DMS79 treated with DMSO at 0.1 percent for 48 hours (cell line): ENCODE results near the gene PCBD1.

Source experiments
- DNase-seq: peaks from one replicate; lab custom pipeline; 2025; lab: John Stamatoyannopoulos, UW

The PCBD1 gene

GRCh38 chr10:70902661-70903261 lies 14.4 kb upstream of the PCBD1 start:
- no peak for DNase-seq

- DNase-seq, result no peak
These were observed 13.0 kb upstream of the PCBD1 start for GRCh38 chr10:70901276-70901878.

GRCh38 chr10:70899096-70899495 lies 10.7 kb upstream of the PCBD1 start:
- no peak for DNase-seq

GRCh38 chr10:70898687-70899086 lies 10.3 kb upstream of the PCBD1 start:
- no peak for DNase-seq

- DNase-seq, result no peak
These were observed 8.2 kb upstream of the PCBD1 start for GRCh38 chr10:70896551-70896950.

GRCh38 chr10:70894416-70894815 lies 6.1 kb upstream of the PCBD1 start:
- DNase-seq, result no peak

- no peak for DNase-seq
These were observed 5.1 kb upstream of the PCBD1 start for GRCh38 chr10:70893227-70894006.

GRCh38 chr10:70892631-70893030 lies 4.3 kb upstream of the PCBD1 start:
- no peak for DNase-seq

- DNase-seq, result no peak
These were observed 3.3 kb upstream of the PCBD1 start for GRCh38 chr10:70891627-70892026.

- no peak for DNase-seq
These were observed 2.6 kb upstream of the PCBD1 start for GRCh38 chr10:70890917-70891431.

GRCh38 chr10:70889291-70889690 lies 926 bp upstream of the PCBD1 start:
- DNase-seq, result no peak

- no peak for DNase-seq
These were observed 1.3 kb downstream of the PCBD1 start for GRCh38 chr10:70886921-70887665.

- no peak for DNase-seq
These were observed 2.1 kb downstream of the PCBD1 start for GRCh38 chr10:70885931-70886903.

GRCh38 chr10:70885481-70885880 lies 2.9 kb downstream of the PCBD1 start:
- DNase-seq, result no peak

- no peak for DNase-seq
These were observed 3.6 kb downstream of the PCBD1 start for GRCh38 chr10:70884741-70885140.

GRCh38 chr10:70880077-70880534 lies 8.3 kb downstream of the PCBD1 start:
- peak; percentile 48 for DNase-seq

- DNase-seq, result no peak
These were observed 9.2 kb downstream of the PCBD1 start for GRCh38 chr10:70879207-70879606.

- DNase-seq, result no peak
These were observed 14.3 kb downstream of the PCBD1 start for GRCh38 chr10:70874061-70874460.

GRCh38 chr10:70872291-70872690 lies 16.1 kb downstream of the PCBD1 start:
- DNase-seq, result no peak

GRCh38 chr10:70866424-70866823 lies 21.9 kb downstream of the PCBD1 start:
- no peak for DNase-seq

- no peak for DNase-seq
These were observed 23.4 kb downstream of the PCBD1 start for GRCh38 chr10:70864935-70865334.
